ENCODE data around the gene AGPAT2.

DNA sequence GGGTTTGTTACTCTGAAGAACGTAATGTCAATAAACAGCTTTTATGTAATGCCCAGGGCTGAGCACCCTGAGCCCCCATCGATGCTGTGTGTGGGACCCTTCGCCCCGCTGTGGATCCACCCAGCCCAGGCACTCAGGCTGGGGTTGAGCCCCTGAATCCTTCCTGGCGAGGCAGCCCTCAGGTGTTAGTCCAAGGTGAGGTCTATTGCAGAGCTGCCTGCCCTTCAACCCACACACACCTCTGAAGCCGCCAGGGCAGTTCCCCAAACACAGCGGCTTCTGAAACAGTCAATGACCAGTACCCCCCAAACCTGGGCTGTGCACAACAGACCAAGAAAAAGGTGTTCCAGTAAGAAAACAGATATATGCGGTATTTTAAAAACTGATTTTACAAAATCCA, 36.7 kb upstream of the AGPAT2 start:
- no peak for TF ChIP-seq POLR2A (IDR thresholded peaks at IDR 0.05)
- TF ChIP-seq, protein P1, sequence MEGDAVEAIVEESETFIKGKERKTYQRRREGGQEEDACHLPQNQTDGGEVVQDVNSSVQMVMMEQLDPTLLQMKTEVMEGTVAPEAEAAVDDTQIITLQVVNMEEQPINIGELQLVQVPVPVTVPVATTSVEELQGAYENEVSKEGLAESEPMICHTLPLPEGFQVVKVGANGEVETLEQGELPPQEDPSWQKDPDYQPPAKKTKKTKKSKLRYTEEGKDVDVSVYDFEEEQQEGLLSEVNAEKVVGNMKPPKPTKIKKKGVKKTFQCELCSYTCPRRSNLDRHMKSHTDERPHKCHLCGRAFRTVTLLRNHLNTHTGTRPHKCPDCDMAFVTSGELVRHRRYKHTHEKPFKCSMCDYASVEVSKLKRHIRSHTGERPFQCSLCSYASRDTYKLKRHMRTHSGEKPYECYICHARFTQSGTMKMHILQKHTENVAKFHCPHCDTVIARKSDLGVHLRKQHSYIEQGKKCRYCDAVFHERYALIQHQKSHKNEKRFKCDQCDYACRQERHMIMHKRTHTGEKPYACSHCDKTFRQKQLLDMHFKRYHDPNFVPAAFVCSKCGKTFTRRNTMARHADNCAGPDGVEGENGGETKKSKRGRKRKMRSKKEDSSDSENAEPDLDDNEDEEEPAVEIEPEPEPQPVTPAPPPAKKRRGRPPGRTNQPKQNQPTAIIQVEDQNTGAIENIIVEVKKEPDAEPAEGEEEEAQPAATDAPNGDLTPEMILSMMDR (IDR thresholded peaks at IDR 0.05): no peak
